A549 (cell line): ENCODE data around the gene SLC22A23. TPM values are rescaled to one million over a fixed set of nuclear protein-coding genes. Genes with fewer than 3 reads are reported as not detected.

Experiments used
- ATAC-seq, 2 experiments: fragments of 200-7000 bp in 1 of 2; fragments of >200 bp in 1 of 2; cut with Nextera tagmentation in 1 of 2; cut with Tn5 transposase in 1 of 2; 3 replicates each; pipeline versions ENCODE4 v1.8.0 to v1.9.1; 2018 to 2020; ENCODE audit warnings: mild to moderate bottlenecking in 1 of 2, moderate library complexity in 1 of 2
- CTCF ChIA-PET: fragments of 300-600 bp; sonication (Branson Sonifier 250); formaldehyde crosslinking; extraction: SDS; loops from one replicate; lab custom pipeline; 2021; ENCODE audit warnings: antibody characterized with exemption, inconsistent platforms; lab: Yijun Ruan, JAX
- POLR2A ChIA-PET: fragments of 350-600 bp; formaldehyde crosslinking; extraction: SDS; loops from one replicate; lab custom pipeline; 2021; ENCODE audit warnings: antibody characterized with exemption, inconsistent platforms; lab: Yijun Ruan, JAX
- DNase-seq, 2 experiments: peaks; one replicate each; pipeline versions ENCODE4 v3.0.0 to v3.0.0-alpha.2; 2011 to 2016; ENCODE audit warnings: low read depth in 1 of 2, low spot score in 1 of 2
- FAIRE-seq: peaks from 2 replicates; lab custom pipeline; 2011; peaks lifted over from hg19 to GRCh38; lab: Jason Lieb, UNC
- H3K27ac ChIP-seq, 2 experiments: fragments of >200 bp; sonication (Bioruptor Twin); formaldehyde crosslinking; 3 replicates each; pipeline ENCODE4 v1.5.1; 2016 to 2017
- H3K4me1 ChIP-seq: fragments of >200 bp; sonication (Bioruptor Twin); formaldehyde crosslinking; 3 replicates; pipeline ENCODE4 v1.6.1; 2016
- H3K4me2 ChIP-seq: fragments of >200 bp; sonication (Bioruptor Twin); formaldehyde crosslinking; 3 replicates; pipeline ENCODE4 v1.6.1; 2016
- H3K4me3 ChIP-seq: fragments of >200 bp; sonication (Bioruptor Twin); formaldehyde crosslinking; 3 replicates; pipeline ENCODE4 v1.5.1; 2016
- H3K9me3 ChIP-seq: fragments of >200 bp; sonication (Bioruptor Twin); formaldehyde crosslinking; 3 replicates; pipeline ENCODE4 v1.6.1; 2016
- CEBPB ChIP-seq, 2 experiments: fragments of >200 bp in 1 of 2; sonication (Bioruptor Twin) in 1 of 2; formaldehyde crosslinking in 1 of 2; IDR thresholded peaks; 2 replicates each; pipeline ENCODE4 v1.6.1; 2012 to 2016
- EHF ChIP-seq: fragments of 250-450 bp; sonication (Bioruptor Pico); IDR thresholded peaks from 2 replicates; pipeline ENCODE4 v1.5.0; 2020; ENCODE audit warnings: mild to moderate bottlenecking
- EHMT2 ChIP-seq: fragments of 200-600 bp; sonication (generic); IDR thresholded peaks from 2 replicates; pipeline ENCODE4 v1.6.1; 2016; ENCODE audit warnings: antibody characterized with exemption, low read depth, mild to moderate bottlenecking, moderate library complexity
- EP300 ChIP-seq, 2 experiments: fragments of >200 bp; sonication (Bioruptor Twin); formaldehyde crosslinking; IDR thresholded peaks; 2 replicates in 1 of 2; 3 replicates in 1 of 2; pipeline ENCODE4 v1.6.1; 2016 to 2017
- FOSB ChIP-seq: fragments of 250-450 bp; sonication (Bioruptor Pico); IDR thresholded peaks from 2 replicates; pipeline ENCODE4 v1.5.0; 2020; ENCODE audit warnings: mild to moderate bottlenecking, moderate library complexity
- FOSL2 ChIP-seq, 2 experiments: fragments of 450-650 bp in 1 of 2; fragments of >200 bp in 1 of 2; sonication (Bioruptor Twin) in 1 of 2; formaldehyde crosslinking; IDR thresholded peaks; 2 replicates each; pipeline versions ENCODE4 v1.5.0 to v1.6.1; 2016 to 2020; ENCODE audit warnings: mild to moderate bottlenecking in 1 of 2, moderate library complexity in 1 of 2
- FOXS1 ChIP-seq: fragments of 250-450 bp; sonication (Bioruptor Pico); IDR thresholded peaks from 2 replicates; pipeline ENCODE4 v1.5.0; 2020; ENCODE audit warnings: mild to moderate bottlenecking, moderate library complexity
- GATA3 ChIP-seq: IDR thresholded peaks from 2 replicates; pipeline ENCODE4 v1.6.1; 2012; ENCODE audit warnings: borderline replicate concordance
- HDAC2 ChIP-seq: fragments of 200-600 bp; sonication (generic); IDR thresholded peaks from 2 replicates; pipeline ENCODE4 v1.6.1; 2016
- JUN ChIP-seq, 2 experiments: fragments of >200 bp; sonication (Bioruptor Twin); formaldehyde crosslinking; IDR thresholded peaks; 2 replicates in 1 of 2; 3 replicates in 1 of 2; pipeline ENCODE4 v1.6.1; 2016 to 2017
- KDM1A ChIP-seq: fragments of 200-600 bp; sonication (generic); IDR thresholded peaks from 2 replicates; pipeline ENCODE4 v1.6.1; 2016; ENCODE audit warnings: low read depth, mild to moderate bottlenecking
- MAFK ChIP-seq: fragments of 450-650 bp; IDR thresholded peaks from 2 replicates; pipeline ENCODE4 v1.6.1; 2014; ENCODE audit not compliant: partially characterized antibody
- MAZ ChIP-seq: fragments of 150-350 bp; IDR thresholded peaks from 2 replicates; pipeline ENCODE4 v1.6.1; 2014; ENCODE audit warnings: antibody characterized with exemption, low read depth, low read length, borderline replicate concordance
- NR3C1 ChIP-seq: fragments of >200 bp; sonication (Bioruptor Twin); formaldehyde crosslinking; IDR thresholded peaks from 3 replicates; pipeline ENCODE4 v1.6.1; 2017
- RARB ChIP-seq: fragments of 250-450 bp; sonication (Bioruptor Pico); IDR thresholded peaks from 2 replicates; pipeline ENCODE4 v1.8.0; 2021; ENCODE audit warnings: mild to moderate bottlenecking, moderate library complexity
- SREBF2 ChIP-seq: fragments of 450-650 bp; IDR thresholded peaks from 2 replicates; pipeline ENCODE4 v1.6.1; 2014; ENCODE audit warnings: mild to moderate bottlenecking, moderate library complexity
- ZFP36 ChIP-seq: fragments of 450-650 bp; IDR thresholded peaks from 2 replicates; pipeline ENCODE4 v1.6.1; 2014; ENCODE audit warnings: borderline replicate concordance; ENCODE audit not compliant: partially characterized antibody
- WGBS: methylation state at CpG from one replicate; pipeline ENCODE4 v1.1.6; 2017; ENCODE audit errors: missing lambda C conversion rate; 5-methylcytosine and 5-hydroxymethylcytosine counted together
- polyA plus RNA-seq, 4 experiments: library from polyadenylated mRNA; depleted of rRNA in 3 of 4; stranded (reverse); fragments of >200 nt; fragmentation: RNase III in 1 of 4; extraction: RNeasy Plus Mini Kit Qiagen cat#74134 plus additional on column Dnase treatment in 1 of 4; gene quantifications; 2 replicates in 3 of 4; 3 replicates in 1 of 4; pipeline ENCODE4 v1.2.3, GENCODE V29; 2011 to 2017
- TF ChIP-seq, protein P1 (sequence below): IDR thresholded peaks from 2 replicates; pipeline ENCODE4 v1.6.1; 2012
- TF ChIP-seq, protein P2 (sequence below): fragments of >200 bp; sonication (Bioruptor Twin); formaldehyde crosslinking; IDR thresholded peaks from 3 replicates; pipeline ENCODE4 v1.6.1; 2016
- TF ChIP-seq, protein P3 (sequence below): IDR thresholded peaks from 2 replicates; pipeline ENCODE4 v1.6.1; 2012; ENCODE audit warnings: low read depth, borderline replicate concordance
- TF ChIP-seq, protein P4 (sequence below): fragments of 450-650 bp; IDR thresholded peaks from 2 replicates; pipeline ENCODE4 v1.6.1; 2014; ENCODE audit warnings: antibody characterized with exemption
- TF ChIP-seq, protein P5 (sequence below): fragments of 200-600 bp; sonication (generic); IDR thresholded peaks from 2 replicates; pipeline ENCODE4 v1.6.1; 2016; ENCODE audit warnings: antibody characterized with exemption, mild to moderate bottlenecking, moderate library complexity

SLC22A23 gene
- polyA plus RNA-seq, 2 of the 4 experiments (the other 2 are of a cell fraction): 4.4 to 6.2 TPM

DNA sequence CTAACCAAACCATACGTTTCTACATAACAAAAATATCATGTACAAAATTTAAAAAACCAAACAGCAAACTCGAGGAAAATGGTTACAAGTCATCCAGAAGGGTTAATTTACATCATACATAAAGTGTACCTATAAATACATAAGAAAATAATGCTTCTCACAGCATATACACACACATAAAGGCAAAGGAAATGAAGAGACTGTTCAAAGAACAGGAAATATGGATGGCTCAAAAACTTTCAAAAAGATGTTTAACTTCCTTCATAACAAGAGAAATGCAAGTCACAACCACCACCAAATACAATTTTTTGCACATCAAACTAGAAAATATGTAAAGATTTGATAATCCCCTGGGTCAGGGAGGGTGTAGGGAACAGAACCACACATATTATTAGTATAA is 7.5 kb downstream of the SLC22A23 start:
- no peak for FAIRE-seq
- H3K4me1 ChIP-seq: peaks cover 14% of the 10 kb centered on the region; the same call in 2 of the 3 replicates
- TF ChIP-seq EHMT2 (no peak), ZFP36 (no peak), FOSB (no peak), EP300 (IDR thresholded peaks at IDR 0.05) (no peak)
- TF ChIP-seq, protein P1, sequence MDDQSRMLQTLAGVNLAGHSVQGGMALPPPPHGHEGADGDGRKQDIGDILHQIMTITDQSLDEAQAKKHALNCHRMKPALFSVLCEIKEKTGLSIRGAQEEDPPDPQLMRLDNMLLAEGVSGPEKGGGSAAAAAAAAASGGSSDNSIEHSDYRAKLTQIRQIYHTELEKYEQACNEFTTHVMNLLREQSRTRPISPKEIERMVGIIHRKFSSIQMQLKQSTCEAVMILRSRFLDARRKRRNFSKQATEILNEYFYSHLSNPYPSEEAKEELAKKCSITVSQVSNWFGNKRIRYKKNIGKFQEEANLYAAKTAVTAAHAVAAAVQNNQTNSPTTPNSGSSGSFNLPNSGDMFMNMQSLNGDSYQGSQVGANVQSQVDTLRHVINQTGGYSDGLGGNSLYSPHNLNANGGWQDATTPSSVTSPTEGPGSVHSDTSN: no peak
- TF ChIP-seq, protein P2, sequence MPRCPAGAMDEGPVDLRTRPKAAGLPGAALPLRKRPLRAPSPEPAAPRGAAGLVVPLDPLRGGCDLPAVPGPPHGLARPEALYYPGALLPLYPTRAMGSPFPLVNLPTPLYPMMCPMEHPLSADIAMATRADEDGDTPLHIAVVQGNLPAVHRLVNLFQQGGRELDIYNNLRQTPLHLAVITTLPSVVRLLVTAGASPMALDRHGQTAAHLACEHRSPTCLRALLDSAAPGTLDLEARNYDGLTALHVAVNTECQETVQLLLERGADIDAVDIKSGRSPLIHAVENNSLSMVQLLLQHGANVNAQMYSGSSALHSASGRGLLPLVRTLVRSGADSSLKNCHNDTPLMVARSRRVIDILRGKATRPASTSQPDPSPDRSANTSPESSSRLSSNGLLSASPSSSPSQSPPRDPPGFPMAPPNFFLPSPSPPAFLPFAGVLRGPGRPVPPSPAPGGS: no peak
- TF ChIP-seq, all 56 proteins: peak for 0
- H3K9me3 ChIP-seq: no peaks in the 10 kb centered on the region
- DNase-seq: no peak
- no peak for ATAC-seq
- no peak overlapping the region for H3K4me2 ChIP-seq
- ChIA-PET CTCF (interaction anchor here (0.9 kb wide), 1 partner anchor 169 kb away, joined by 3 read pairs; no protein-coding TSS in a partner anchor), POLR2A (no interaction called here)
- H3K27ac ChIP-seq: no peak overlapping the region
- no peak overlapping the region for H3K4me3 ChIP-seq
- 55% methylated on average over 2 of the region's 2 CpGs for WGBS

DNA sequence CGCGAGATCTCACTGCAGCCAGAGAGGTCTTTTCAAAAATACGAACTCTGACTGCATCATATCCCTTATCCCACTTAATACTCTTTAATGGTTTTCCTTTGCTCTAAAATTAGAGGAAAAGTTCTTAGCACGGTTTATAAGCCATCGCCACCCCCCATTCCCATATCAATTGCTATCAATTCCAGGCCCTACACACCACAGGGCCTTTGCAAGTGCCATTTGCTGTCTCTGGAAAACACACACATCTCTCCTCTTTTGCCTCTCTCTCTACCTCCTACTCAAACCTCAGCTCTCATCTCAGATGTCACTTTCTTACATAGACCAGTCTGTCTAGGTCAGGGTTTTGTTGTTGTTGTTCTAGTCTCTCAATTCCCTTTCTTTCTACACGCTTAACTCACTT is 9.8 kb downstream of the SLC22A23 start:
- H3K9me3 ChIP-seq: no peaks in the 10 kb centered on the region
- no peak for DNase-seq
- peaks cover 17% of the 10 kb centered on the region for H3K4me1 ChIP-seq
- no peak for FAIRE-seq
- H3K4me2 ChIP-seq: no peak overlapping the region
- CTCF ChIA-PET: no interaction called here
- no peak overlapping the region for H3K27ac ChIP-seq
- no peak for ATAC-seq
- TF ChIP-seq EHMT2 (no peak), ZFP36 (no peak), EHF (CRISPR knock-in tag) (no peak), KDM1A (no peak), CEBPB (IDR thresholded peaks at IDR 0.05) (no peak), JUN (IDR thresholded peaks at IDR 0.05) (no peak), GATA3 (no peak), SREBF2 (no peak), MAFK (no peak), MAZ (no peak), NR3C1 (no peak), FOXS1 (CRISPR knock-in tag) (no peak), HDAC2 (no peak), FOSL2 (IDR thresholded peaks at IDR 0.05) (no peak), FOSL2 (CRISPR knock-in tag; IDR thresholded peaks at IDR 0.05) (no peak), RARB (no peak)
- TF ChIP-seq, protein P3, sequence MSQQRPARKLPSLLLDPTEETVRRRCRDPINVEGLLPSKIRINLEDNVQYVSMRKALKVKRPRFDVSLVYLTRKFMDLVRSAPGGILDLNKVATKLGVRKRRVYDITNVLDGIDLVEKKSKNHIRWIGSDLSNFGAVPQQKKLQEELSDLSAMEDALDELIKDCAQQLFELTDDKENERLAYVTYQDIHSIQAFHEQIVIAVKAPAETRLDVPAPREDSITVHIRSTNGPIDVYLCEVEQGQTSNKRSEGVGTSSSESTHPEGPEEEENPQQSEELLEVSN: no peak
- TF ChIP-seq, protein P1: no peak
- TF ChIP-seq, protein P4, sequence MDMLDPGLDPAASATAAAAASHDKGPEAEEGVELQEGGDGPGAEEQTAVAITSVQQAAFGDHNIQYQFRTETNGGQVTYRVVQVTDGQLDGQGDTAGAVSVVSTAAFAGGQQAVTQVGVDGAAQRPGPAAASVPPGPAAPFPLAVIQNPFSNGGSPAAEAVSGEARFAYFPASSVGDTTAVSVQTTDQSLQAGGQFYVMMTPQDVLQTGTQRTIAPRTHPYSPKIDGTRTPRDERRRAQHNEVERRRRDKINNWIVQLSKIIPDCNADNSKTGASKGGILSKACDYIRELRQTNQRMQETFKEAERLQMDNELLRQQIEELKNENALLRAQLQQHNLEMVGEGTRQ: no peak
- TF ChIP-seq, protein P2: no peak
- TF ChIP-seq, protein P5, sequence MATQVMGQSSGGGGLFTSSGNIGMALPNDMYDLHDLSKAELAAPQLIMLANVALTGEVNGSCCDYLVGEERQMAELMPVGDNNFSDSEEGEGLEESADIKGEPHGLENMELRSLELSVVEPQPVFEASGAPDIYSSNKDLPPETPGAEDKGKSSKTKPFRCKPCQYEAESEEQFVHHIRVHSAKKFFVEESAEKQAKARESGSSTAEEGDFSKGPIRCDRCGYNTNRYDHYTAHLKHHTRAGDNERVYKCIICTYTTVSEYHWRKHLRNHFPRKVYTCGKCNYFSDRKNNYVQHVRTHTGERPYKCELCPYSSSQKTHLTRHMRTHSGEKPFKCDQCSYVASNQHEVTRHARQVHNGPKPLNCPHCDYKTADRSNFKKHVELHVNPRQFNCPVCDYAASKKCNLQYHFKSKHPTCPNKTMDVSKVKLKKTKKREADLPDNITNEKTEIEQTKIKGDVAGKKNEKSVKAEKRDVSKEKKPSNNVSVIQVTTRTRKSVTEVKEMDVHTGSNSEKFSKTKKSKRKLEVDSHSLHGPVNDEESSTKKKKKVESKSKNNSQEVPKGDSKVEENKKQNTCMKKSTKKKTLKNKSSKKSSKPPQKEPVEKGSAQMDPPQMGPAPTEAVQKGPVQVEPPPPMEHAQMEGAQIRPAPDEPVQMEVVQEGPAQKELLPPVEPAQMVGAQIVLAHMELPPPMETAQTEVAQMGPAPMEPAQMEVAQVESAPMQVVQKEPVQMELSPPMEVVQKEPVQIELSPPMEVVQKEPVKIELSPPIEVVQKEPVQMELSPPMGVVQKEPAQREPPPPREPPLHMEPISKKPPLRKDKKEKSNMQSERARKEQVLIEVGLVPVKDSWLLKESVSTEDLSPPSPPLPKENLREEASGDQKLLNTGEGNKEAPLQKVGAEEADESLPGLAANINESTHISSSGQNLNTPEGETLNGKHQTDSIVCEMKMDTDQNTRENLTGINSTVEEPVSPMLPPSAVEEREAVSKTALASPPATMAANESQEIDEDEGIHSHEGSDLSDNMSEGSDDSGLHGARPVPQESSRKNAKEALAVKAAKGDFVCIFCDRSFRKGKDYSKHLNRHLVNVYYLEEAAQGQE: no peak
- TF ChIP-seq, all 56 proteins: peak for 0
- POLR2A ChIA-PET: no interaction called here
- 91% methylated on average over 6 of the region's 6 CpGs for WGBS
- H3K4me3 ChIP-seq: no peak overlapping the region
